ENCODE data around the gene ZCCHC7.
"Not testable (repeated sequence)": the region's sequence is repeated elsewhere in the genome, so short reads cannot be mapped to it uniquely, and the experiment has no call there.

The ZCCHC7 gene

DNA sequence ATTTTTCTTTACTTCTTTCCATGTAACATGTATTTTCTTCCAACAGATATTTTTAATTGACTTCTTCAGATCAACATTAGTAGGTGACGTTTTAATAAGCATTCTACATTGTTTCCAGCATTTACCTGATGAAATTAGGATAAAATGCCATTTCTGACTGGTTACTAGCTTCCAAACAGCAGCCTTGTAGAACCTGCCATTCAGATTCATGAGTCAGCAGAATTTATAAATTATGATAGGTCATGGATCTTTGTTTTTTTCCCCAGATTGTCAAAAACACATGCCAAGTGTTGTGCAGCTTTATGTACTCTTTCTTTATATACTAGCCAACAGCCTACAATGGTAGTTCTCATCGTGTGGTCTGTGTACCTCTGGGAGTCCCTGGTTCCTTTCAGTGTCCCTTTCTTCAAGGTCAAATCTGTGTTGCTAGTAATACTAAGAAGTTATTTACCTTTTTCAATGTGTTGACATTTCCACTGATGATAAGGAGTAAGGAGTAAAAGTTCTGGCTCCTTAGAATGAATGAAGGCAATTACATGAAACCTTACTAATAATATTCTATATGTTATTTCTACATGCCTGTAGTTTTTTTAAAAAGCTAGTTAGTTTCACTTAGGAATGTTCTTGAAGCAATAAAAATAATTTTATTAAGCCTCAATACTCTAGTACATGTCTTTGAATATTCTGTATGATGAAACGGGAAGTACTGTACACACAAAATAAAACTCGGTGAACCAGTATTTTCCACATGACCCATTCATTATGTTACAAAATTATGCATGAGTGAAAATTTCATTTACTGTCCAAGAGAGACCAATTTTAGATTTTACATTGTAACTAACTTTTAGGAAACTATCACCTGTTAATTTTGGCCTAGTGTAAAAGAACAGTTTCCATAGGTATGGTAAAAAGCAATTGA lies 135.8 kb downstream of the ZCCHC7 start:
- no peak for DNase-seq

- no peak for DNase-seq
These were observed 139.6 kb downstream of the ZCCHC7 start for GRCh38 chr9:37259951-37260350.

DNA sequence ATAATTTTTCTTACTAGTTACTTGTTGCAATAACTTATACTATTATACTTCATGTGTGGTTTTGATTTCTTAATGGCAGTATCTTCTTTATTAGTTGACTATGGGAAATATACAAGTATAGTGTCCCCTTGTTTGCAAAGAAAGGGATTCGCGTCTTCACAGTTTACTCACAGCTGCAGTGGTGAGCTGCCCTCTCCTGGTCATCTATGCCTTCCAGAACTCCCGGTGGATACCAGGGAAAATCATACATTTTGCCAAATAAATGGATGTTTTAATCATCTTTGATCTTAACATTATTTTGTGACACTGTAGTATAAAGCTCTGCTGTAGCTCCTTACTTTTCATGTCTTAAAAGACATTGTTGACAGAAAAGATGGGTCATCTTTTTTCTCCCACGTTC lies 142.0 kb downstream of the ZCCHC7 start:
- no peak for DNase-seq

GRCh38 chr9:37264539-37264938 lies 144.2 kb downstream of the ZCCHC7 start:
- DNase-seq = no peak

- no peak for DNase-seq
These were observed 146.3 kb downstream of the ZCCHC7 start for GRCh38 chr9:37266630-37267029.

DNA sequence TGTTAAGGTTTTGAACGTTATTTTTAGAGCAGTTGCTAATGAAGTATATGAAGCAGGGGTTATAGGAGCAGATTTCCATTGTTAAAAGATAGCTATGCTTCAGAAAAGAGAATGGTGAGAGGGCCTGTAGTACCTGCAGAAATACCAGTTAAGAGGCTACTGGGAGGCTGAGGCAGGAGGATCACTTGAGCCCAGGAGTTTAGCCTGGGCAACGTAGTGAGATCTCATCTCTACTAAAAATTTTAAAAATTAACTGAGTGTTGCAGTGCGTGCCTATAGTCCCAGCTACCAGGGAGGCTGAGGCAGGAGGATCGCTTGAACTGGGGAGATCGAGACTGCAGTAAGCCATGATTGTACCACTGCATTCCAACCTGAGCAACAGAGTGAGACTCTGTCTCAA lies 148.8 kb downstream of the ZCCHC7 start:
- DNase-seq = no peak

DNA sequence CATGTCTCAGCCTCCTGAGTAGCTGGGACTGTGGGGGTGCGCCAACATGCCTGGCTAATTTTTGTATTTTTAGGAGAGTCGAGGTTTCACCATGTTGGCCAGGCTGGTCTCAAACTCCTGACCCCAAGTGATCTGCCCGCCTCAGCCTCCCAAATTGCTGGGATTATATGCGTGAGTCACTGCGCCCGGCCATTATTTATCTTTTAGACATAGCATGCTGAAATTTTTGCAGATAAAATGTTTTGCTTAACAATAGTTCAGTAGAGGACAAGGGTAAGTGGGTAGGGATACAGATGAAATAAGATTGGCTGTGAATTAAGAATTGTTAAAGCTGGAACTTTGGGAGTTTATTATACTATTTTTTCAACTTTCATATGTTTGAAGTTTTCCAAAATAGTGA lies 151.3 kb downstream of the ZCCHC7 start:
- DNase-seq = no peak

DNA sequence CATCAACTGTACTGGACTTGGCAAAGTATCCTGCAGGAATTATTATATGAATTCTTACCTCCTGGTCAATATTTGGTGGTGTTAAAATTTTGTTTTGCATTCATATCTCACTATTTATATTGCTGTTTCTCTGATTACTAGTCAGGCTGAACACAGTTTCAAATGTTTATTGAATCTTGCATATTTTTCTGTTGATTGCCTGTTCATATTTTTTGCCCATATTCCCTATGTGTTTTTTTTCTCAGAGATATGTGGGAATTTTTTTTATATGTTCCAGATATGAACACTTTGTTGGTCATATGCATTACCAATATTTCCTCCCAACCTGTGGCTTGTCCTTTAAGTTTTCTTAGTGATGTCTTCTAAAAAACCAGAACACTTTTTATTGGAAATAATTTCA lies 153.2 kb downstream of the ZCCHC7 start:
- DNase-seq = no peak

DNA sequence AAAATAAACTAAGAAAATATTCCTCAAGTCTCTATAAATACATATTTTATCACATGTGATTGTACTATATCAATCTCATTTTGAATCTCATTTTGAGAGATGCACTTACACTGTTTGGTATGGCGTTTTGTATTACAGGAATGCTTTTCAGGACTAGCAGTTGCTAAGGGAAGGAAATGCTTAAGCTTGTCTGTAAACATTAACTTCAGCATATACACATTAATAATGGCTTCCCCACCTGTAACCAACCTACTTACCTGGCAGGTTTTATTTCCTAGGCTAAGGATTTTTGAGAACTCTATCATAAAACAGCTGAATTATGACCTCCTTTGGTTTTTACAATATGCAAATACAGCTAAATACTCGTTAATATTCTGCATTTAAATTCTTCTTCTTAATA lies 161.2 kb downstream of the ZCCHC7 start:
- DNase-seq = no peak

- DNase-seq = no peak
These were observed 163.5 kb downstream of the ZCCHC7 start for GRCh38 chr9:37283730-37284325.

DNA sequence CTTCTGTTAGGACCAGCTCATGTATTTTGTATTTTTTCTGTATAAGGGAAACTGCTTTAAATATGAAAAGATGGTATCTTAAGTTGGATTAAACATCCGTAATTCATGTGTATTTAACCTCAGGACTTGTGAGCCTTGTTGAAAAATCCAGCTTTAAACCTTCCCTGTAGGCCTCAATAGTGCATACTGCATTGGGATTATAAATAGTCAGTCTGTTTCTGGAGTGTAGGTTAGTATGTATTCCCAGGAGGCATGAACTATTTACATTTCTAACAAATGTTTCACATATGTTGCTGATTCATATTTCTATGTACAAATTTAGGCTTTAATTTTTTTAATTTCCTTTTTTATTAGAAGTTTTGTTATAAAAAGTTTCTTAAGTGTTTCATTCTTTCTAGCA lies 164.3 kb downstream of the ZCCHC7 start:
- peak; percentile 24 for DNase-seq

DNA sequence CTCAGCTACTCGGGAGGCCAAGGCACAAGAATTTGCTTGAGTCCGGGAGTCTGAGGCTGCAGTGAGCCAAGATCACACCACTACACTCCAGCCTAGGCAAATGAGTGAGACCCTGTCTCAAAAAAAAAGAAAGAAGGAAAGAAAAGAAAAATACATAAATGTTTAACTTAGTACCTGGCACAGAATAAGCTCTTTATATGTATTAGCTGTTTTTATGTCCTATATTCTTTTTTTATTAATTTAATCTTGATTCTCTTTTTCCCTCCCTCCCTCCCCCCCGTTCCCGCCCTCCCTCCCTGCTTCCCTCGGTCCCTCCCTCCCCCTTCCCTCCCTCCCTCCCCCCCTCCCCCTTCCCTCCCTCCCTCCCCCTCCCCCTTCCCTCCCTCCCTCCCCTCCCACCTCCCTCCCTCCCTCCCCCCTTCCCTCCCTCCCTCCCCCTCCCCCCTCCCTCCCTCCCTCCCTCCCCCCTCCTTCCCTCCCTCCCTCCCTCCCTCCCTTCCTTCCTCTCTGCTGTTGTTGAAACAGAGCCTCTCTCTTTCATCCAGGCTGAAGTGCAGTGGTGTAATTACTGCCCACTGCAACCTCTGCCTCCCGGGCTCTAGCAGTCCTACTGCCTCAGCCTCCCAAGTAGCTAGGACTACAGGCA lies 166.3 kb downstream of the ZCCHC7 start:
- no peak for DNase-seq

GRCh38 chr9:37287317-37287716 lies 166.9 kb downstream of the ZCCHC7 start:
- no peak for DNase-seq

- DNase-seq = no peak
These were observed 169.3 kb downstream of the ZCCHC7 start for GRCh38 chr9:37289631-37290030.

DNA sequence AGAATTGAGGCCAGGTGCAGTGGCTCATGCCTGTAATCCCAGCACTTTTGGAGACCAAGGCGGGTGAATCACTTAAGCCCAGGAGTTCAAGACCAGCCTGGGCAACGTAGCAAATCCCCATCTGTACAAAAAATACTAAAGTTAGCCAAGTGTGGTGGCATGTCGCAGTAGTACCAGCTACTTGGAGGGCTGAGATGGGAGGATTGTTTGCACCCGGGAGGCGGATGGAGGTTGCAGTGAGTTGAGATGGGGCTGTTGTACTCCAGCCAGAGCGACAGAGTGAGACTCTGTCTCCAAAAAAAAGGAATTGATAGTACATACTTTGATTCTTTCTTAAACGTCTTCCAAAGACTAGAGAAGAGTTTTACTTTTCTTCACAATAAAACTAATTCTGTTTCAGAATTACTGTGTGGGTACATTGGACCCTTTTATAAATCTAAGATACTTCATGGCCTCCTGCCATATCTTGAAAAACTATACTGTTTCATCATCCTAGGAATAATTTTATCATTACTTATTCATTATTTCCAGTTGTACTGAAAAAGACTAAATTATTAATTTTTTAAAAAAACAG lies 170.1 kb downstream of the ZCCHC7 start:
- no peak for DNase-seq

- DNase-seq = no peak
These were observed 170.6 kb downstream of the ZCCHC7 start for GRCh38 chr9:37290940-37291485.

DNA sequence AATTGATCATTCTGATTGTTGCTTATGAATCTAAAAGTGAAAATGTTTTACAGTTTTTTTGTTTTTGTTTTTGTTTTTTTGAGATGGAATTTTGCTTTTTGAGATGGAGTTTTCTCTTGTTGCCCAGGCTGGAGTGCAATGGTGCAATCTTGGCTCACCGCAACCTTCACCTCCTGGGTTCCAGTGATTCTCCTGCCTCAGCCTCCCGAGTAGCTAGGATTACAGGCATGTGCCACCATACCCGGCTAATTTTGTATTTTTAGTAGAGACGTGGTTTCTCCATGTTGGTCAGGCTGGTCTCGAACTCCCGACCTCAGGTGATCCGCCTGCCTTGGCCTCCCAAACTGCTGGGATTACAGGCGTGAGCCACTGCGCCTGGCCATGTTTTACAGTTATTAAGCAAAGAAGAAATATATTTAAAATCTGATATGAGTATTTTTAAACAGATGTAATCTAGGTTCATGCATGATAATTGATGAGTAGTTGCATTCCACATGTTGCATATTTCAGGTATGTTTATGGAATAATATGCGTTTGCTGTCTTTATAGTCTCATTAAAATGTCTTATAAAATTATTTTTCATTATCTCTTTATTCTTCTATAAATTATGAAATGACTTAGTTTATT lies 171.4 kb downstream of the ZCCHC7 start:
- DNase-seq = not testable (repeated sequence)

DNA sequence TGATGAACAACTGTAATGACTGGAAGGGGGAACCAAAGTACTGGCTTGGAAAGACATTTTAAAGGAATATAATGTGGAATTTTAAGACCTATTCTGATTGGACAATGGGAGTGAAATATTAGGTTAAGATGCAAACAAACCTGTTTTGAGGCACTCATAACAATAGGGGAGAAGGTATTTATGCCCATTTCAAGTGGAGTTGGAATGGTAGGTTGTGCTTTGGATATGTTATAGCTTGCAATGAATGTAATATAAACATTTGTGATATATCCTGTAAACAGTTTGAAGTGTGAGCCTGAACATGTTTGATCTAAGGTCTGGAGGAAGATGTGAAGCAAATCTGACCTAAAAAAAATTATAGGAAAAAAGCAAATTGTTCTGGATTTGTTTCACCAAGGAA lies 172.5 kb downstream of the ZCCHC7 start:
- DNase-seq = no peak

DNA sequence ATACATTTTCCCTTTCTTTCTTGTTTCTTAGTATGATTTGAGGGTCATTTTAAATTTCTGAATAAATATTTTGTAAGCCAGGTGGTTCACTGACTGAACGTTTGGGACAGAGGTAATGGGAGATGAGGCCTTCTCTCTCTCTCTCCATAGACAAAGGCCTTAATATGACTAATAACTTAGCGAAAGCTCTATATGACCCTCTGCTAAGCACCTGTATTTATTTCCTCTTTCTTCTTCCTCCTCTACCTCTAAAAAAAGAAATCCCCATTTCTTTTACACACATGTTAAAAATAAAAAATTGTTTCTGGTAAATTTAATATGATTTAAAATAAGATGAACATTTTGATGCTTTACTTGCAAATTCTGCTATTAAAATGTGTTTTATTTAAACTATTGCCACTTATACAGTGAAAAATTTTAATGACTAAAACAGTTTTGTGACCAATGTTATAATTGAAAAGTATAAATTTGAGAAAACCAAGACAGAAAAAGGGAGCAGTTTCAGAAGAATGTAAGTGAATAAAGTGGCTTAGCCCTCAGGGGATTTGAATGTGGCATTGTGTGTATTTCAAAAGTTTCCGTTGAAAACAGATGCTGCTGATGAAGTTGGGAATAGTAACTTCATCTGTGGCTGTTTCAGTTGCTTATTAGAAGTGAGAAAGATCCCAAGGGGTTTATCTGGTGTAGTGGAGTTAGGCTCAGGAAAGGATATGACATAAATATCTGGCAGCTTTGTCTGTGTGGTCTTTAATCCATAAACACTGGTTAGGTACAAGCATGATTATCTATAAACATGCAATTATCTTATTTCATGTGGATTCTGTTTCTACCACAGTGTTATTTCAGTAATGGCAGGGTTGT lies 173.5 kb downstream of the ZCCHC7 start:
- no peak for DNase-seq

DNA sequence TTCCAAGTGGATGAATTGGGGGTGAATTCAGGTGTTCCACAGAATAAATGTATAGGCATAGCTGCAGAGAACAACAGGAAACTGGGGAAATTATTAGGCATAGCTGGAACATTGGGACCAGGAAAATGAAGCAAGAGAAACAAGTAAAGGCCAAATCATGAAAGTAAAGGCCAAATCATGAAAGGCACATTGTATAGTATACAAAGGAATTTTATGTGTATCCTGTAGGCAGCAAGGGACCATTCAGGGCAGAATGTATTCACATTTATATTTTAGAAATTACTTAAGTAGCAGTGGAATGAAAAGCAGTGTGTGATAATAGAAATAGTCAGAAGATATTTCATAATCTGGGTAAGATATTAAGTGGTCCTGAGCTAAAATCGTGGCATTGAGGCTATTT lies 174.8 kb downstream of the ZCCHC7 start:
- DNase-seq = no peak

DNA sequence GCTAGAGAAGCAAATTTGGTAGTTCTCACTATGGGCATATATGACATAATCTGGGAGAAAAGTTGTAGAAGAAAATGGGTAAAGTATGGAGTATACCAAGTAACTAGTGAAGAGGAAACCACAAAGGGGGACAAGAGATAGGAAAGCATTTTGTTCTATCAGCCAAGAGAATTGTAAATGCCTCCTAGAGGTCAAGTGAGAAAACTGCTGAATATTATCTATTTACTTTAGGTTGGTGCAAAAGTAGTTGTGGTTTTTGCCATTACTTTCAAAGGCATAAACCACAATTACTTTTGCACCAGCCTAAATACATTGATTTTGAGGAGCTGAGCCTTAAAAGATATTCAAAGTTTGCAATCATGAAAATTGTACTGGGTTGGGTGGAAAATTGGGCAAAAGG lies 175.4 kb downstream of the ZCCHC7 start:
- DNase-seq = no peak

DNA sequence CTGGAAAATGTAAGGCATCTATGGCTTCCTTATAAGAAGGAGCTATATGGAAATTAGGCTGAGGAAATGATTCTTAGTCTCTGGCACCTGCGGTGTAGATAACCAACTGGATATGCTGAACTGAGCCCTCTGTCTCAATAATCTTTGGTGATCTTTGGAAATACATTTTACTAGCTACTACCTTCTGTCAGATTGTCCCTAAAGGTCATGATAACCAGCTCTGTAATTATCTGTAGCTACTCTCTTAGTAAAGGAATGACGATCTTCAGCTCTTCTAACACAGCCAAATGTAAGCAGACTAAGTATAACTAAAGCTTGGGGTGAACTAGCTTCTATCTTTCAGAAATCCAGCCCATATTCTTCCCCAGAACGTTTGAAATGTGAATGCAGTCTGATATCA lies 177.2 kb downstream of the ZCCHC7 start:
- no peak for DNase-seq
